GM21786 (cell line): ENCODE measurements around the gene DRC7.
"Not testable (repeated sequence)": the region's sequence is repeated elsewhere in the genome, so short reads cannot be mapped to it uniquely, and the experiment has no call there.

ENCODE experiments used
- ATAC-seq: cut with Tn5 transposase; IDR thresholded peaks from one replicate; pipeline ENCODE4 v1.9.1; 2021; ENCODE audit not compliant: unreplicated experiment

The DRC7 gene

GRCh38 chr16:57760357-57761160 is 66.0 kb downstream of the DRC7 start:
- ATAC-seq: no peak

- no peak for ATAC-seq
These were observed 66.7 kb downstream of the DRC7 start for GRCh38 chr16:57761301-57761700.

GRCh38 chr16:57761957-57762356 is 67.4 kb downstream of the DRC7 start:
- no peak for ATAC-seq

GRCh38 chr16:57762365-57763040 is 67.9 kb downstream of the DRC7 start:
- ATAC-seq: no peak

- no peak for ATAC-seq
These were observed 68.8 kb downstream of the DRC7 start for GRCh38 chr16:57763285-57764005.

- ATAC-seq: no peak
These were observed 69.4 kb downstream of the DRC7 start for GRCh38 chr16:57764006-57764340.

GRCh38 chr16:57764341-57765159 is 69.9 kb downstream of the DRC7 start:
- no peak for ATAC-seq

- ATAC-seq: no peak
These were observed 70.6 kb downstream of the DRC7 start for GRCh38 chr16:57765160-57765728.

- ATAC-seq: no peak
These were observed 72.2 kb downstream of the DRC7 start for GRCh38 chr16:57766714-57767348.

- no peak for ATAC-seq
These were observed 75.0 kb downstream of the DRC7 start for GRCh38 chr16:57769541-57770145.

GRCh38 chr16:57770361-57770760 is 75.8 kb downstream of the DRC7 start:
- no peak for ATAC-seq

GRCh38 chr16:57771141-57771785 is 76.7 kb downstream of the DRC7 start:
- ATAC-seq: no peak

GRCh38 chr16:57773019-57773418 is 78.4 kb downstream of the DRC7 start:
- ATAC-seq: no peak

GRCh38 chr16:57773655-57774295 is 79.2 kb downstream of the DRC7 start:
- no peak for ATAC-seq

- no peak for ATAC-seq
These were observed 80.2 kb downstream of the DRC7 start for GRCh38 chr16:57774705-57775285.

- no peak for ATAC-seq
These were observed 81.3 kb downstream of the DRC7 start for GRCh38 chr16:57775661-57776469.

- no peak for ATAC-seq
These were observed 84.1 kb downstream of the DRC7 start for GRCh38 chr16:57778658-57779057.

- not testable (repeated sequence) for ATAC-seq
These were observed 85.2 kb downstream of the DRC7 start for GRCh38 chr16:57779836-57780235.
